ENCODE results near the gene LCNL1.
A peak's percentile ranks its signal among the peaks of the same experiment; 100 is the strongest.

LCNL1 gene

GRCh38 chr9:136980669-136981478 is 1.9 kb upstream of the LCNL1 start:
- FAIRE-seq, result no peak
- TF ChIP-seq POLR2A (IDR thresholded peaks at IDR 0.05; ENCODE audit: low read depth, low read length), result no peak

GRCh38 chr9:136981588-136982231 is 1.1 kb upstream of the LCNL1 start:
- FAIRE-seq, result no peak

More at GRCh38 chr9:136980669-136981478, 1.9 kb upstream of the LCNL1 start:
- no peak for DNase-seq (ENCODE audit: insufficient read length, low spot score)

GRCh38 chr9:136983167-136983566 is 374 bp downstream of the LCNL1 start:
- FAIRE-seq (no peak), DNase-seq (ENCODE audit: insufficient read length, low spot score) (no peak)

More at GRCh38 chr9:136981588-136982231, 1.1 kb upstream of the LCNL1 start:
- peak; percentile 83 for DNase-seq (ENCODE audit: insufficient read length, low spot score)
- TF ChIP-seq POLR2A (IDR thresholded peaks at IDR 0.05; ENCODE audit: low read depth, low read length), result no peak

GRCh38 chr9:136983656-136984314 is 992 bp downstream of the LCNL1 start:
- no peak for TF ChIP-seq POLR2A (IDR thresholded peaks at IDR 0.05; ENCODE audit: low read depth, low read length)
- FAIRE-seq (no peak), DNase-seq (ENCODE audit: insufficient read length, low spot score) (no peak)

More at GRCh38 chr9:136983167-136983566, 374 bp downstream of the LCNL1 start:
- TF ChIP-seq POLR2A (IDR thresholded peaks at IDR 0.05; ENCODE audit: low read depth, low read length), result no peak

GRCh38 chr9:136984464-136985026 is 1.8 kb downstream of the LCNL1 start:
- DNase-seq (ENCODE audit: insufficient read length, low spot score) (no peak), FAIRE-seq (no peak)
- no peak for TF ChIP-seq POLR2A (IDR thresholded peaks at IDR 0.05; ENCODE audit: low read depth, low read length)

- DNase-seq (ENCODE audit: insufficient read length, low spot score) (no peak), FAIRE-seq (no peak)
- TF ChIP-seq POLR2A (IDR thresholded peaks at IDR 0.05; ENCODE audit: low read depth, low read length), result no peak
Observed at GRCh38 chr9:136985027-136985602, 2.3 kb downstream of the LCNL1 start.

GRCh38 chr9:136985853-136986252 is 3.1 kb downstream of the LCNL1 start:
- FAIRE-seq (no peak), DNase-seq (ENCODE audit: insufficient read length, low spot score) (no peak)
- TF ChIP-seq POLR2A (IDR thresholded peaks at IDR 0.05; ENCODE audit: low read depth, low read length), result no peak

GRCh38 chr9:136988872-136989271 is 6.1 kb downstream of the LCNL1 start:
- DNase-seq (ENCODE audit: insufficient read length, low spot score) (no peak), FAIRE-seq (no peak)
- TF ChIP-seq POLR2A (IDR thresholded peaks at IDR 0.05; ENCODE audit: low read depth, low read length), result no peak

GRCh38 chr9:136990242-136990911 is 7.6 kb downstream of the LCNL1 start:
- DNase-seq (ENCODE audit: insufficient read length, low spot score) (no peak), FAIRE-seq (no peak)
- TF ChIP-seq POLR2A (IDR thresholded peaks at IDR 0.05; ENCODE audit: low read depth, low read length), result no peak

- peak; percentile 61 for TF ChIP-seq POLR2A (IDR thresholded peaks at IDR 0.05; ENCODE audit: low read depth, low read length)
- peak; percentile 100 for DNase-seq (ENCODE audit: insufficient read length, low spot score)
- FAIRE-seq, result no peak
Observed at GRCh38 chr9:136991993-136992818, 9.4 kb downstream of the LCNL1 start, which contains the start of gene PAXX. Gene PAXX (plus strand): TSS chr9:136992422. CDS start chr9:136992444, 22 bp downstream.

GRCh38 chr9:136992819-136993369 is 10.1 kb downstream of the LCNL1 start:
- peak; percentile 0; the same call in 1 of the 2 replicates for TF ChIP-seq POLR2A (IDR thresholded peaks at IDR 0.05; ENCODE audit: low read depth, low read length)
- DNase-seq (ENCODE audit: insufficient read length, low spot score) (no peak), FAIRE-seq (no peak)
